Measurements from ENCODE around the gene RNF144A. TPM values are rescaled to one million over a fixed set of nuclear protein-coding genes. Genes with fewer than 3 reads are reported as not detected.

RNF144A gene
- polyA plus RNA-seq, 1 experiment, result 0.24 TPM

- ChIA-PET CTCF (no interaction called here), POLR2A (no interaction called here)
- TF ChIP-seq CTCF (IDR thresholded peaks at IDR 0.05; ENCODE audit: low read depth, low read length), result no peak
- DNase-seq (ENCODE audit: low read depth, low spot score), result no peak
- H3K27ac ChIP-seq (ENCODE audit: low read depth, low read length), result no peak overlapping the region
- no peaks in the 10 kb centered on the region for H3K27me3 ChIP-seq (ENCODE audit: control insufficient read depth, insufficient read depth, low read length)
- no peak overlapping the region for H3K4me3 ChIP-seq (ENCODE audit: low read depth, low read length)
- peaks cover 15% of the 10 kb centered on the region for H3K9me3 ChIP-seq (ENCODE audit: control insufficient read depth, insufficient read depth, low read length)
Observed at GRCh38 chr2:7029291-7030059, 112.3 kb downstream of the RNF144A start.

- ChIA-PET CTCF (no interaction called here), POLR2A (no interaction called here)
- no peak overlapping the region for H3K27ac ChIP-seq (ENCODE audit: low read depth, low read length)
- no peak for DNase-seq (ENCODE audit: low read depth, low spot score)
- peaks cover 15% of the 10 kb centered on the region for H3K9me3 ChIP-seq (ENCODE audit: control insufficient read depth, insufficient read depth, low read length)
- H3K27me3 ChIP-seq (ENCODE audit: control insufficient read depth, insufficient read depth, low read length), result no peaks in the 10 kb centered on the region
- no peak for TF ChIP-seq CTCF (IDR thresholded peaks at IDR 0.05; ENCODE audit: low read depth, low read length)
- no peak overlapping the region for H3K4me3 ChIP-seq (ENCODE audit: low read depth, low read length)
Observed at GRCh38 chr2:7030810-7031209, 113.6 kb downstream of the RNF144A start.

GRCh38 chr2:7031547-7032245, 114.5 kb downstream of the RNF144A start:
- Histone ChIP-seq H3K9me3 (ENCODE audit: control insufficient read depth, insufficient read depth, low read length) (peaks cover 15% of the 10 kb centered on the region), H3K27ac (ENCODE audit: low read depth, low read length) (no peak overlapping the region), H3K4me3 (ENCODE audit: low read depth, low read length) (no peak overlapping the region), H3K27me3 (ENCODE audit: control insufficient read depth, insufficient read depth, low read length) (no peaks in the 10 kb centered on the region)
- no peak for DNase-seq (ENCODE audit: low read depth, low spot score)
- ChIA-PET CTCF (no interaction called here), POLR2A (no interaction called here)
- no peak for TF ChIP-seq CTCF (IDR thresholded peaks at IDR 0.05; ENCODE audit: low read depth, low read length)

GRCh38 chr2:7032371-7032770, 115.2 kb downstream of the RNF144A start:
- no peak overlapping the region for H3K4me3 ChIP-seq (ENCODE audit: low read depth, low read length)
- H3K27me3 ChIP-seq (ENCODE audit: control insufficient read depth, insufficient read depth, low read length), result no peaks in the 10 kb centered on the region
- H3K9me3 ChIP-seq (ENCODE audit: control insufficient read depth, insufficient read depth, low read length), result peaks cover 15% of the 10 kb centered on the region
- ChIA-PET POLR2A (no interaction called here), CTCF (no interaction called here)
- no peak overlapping the region for H3K27ac ChIP-seq (ENCODE audit: low read depth, low read length)
- no peak for DNase-seq (ENCODE audit: low read depth, low spot score)
- TF ChIP-seq CTCF (IDR thresholded peaks at IDR 0.05; ENCODE audit: low read depth, low read length), result no peak
